Hippocampal formation (tissue), 2 donors: ENCODE data around the gene ATP11A.

ENCODE experiments used
- DNase-seq, 2 donors: peaks; one replicate each; lab custom pipeline; 2025; lab: John Stamatoyannopoulos, UW

Gene ATP11A

DNA sequence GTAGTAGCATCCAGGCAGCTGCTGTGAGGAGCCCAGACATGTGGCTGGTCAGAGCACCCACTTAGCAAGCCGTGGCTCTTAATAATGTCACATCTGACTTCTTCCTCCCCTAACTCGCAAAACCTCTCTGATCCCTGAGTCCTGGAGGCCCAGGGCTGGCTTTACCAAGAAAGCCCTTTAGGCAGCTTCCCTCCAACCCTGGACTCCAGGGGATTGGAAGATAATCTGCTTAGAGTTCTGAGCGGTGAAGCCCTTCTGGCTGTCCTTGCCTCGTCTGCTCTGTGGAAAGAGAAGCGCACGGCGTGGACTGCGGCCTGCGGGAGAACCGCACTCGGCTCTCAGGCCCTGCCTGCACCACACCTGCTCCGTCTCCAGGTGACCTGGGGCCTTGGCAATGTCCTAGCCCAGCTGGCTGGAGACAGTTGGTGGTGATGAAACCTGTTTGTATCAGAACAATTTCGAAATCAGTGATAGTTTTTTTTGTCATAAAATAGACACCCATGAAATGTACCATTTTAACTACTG, 214.7 kb downstream of the ATP11A start:
- no peak for DNase-seq

DNA sequence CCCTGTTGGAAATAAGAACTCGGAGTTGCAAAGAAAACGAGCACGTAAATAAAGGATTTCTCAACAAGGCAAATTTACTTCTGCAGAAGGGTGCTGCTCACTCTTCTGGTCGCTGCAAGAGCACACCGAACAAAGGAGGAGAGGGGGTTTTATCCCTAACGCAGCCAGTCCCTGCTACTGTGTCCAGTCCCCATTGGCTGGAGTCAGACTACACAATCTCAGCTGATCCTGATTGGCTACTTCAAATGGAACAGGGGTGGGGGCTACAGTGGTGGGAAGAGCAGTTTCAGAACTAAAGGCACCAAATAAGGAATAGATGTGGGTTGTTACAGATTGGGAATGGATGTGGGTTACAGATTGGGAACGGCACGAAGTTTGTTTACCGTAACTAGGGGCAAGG, 215.2 kb downstream of the ATP11A start:
- no peak for DNase-seq

DNA sequence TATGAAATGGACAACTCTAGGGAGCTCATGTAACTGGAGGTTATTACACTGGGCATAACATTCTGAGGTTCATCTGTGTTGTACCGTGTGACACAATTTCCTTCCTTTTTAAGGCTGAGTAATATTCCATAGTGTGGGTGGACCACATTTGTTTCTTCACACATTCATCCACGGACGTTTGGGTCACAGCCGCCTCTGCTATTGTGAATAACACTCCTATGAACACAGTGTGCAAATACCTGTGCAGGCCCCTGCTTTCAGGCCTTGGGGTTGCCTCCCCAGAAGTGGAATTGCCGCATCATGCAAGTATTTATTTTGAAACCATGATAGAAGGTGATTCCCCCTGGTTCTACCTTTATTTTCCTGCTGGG, 215.8 kb downstream of the ATP11A start:
- no peak for DNase-seq

DNA sequence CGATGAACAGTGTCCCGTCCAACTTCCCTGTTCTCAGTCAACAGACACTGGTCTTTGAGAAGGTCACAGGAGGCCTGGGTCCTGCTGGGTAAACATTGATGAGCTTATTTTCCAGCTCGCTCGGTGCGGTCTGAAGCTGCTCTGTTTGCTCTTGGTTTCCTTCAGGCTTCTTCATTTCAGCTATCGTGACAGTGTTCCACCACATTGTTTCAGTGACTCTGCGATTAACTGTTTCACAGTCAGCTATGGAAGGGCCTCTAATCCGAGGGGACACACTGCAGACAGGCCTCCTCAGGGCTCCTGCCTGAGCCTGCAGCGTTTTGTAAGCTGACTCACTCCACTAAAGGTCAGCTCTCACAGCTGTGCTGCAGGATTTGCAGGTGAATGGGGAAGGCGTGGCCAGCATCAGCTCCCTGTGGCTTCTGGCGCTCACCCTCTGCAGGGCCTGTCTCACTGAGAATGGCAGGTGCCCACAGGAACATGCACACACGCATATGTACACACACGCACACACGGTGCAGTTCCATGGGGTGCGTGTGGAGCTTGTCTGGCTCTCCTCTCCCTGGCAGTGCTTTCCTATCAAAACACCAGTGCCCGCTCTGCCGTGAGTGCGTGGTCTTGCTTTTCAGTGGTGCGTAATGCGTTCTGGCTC, 216.3 kb downstream of the ATP11A start:
- no peak for DNase-seq

DNA sequence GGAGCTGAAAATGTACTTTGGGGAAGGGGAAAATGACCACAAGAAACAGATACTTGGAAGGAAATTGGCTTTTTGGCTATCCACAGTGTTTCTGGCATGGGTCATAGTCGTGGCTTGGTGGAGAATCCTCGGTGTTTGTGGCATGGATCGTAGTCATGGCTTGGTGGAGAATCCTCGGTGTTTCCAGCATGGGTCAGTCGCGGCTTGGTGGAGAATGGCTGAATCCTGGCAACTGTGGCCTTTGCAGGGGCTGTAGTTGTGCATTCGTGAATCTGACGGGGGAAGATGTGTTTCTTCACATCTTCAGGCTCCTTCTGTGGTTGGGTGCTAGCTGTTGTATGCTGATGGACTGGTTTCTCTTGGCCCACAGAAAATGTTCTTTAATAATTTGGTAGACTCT, 217.4 kb downstream of the ATP11A start:
- DNase-seq = no peak

DNA sequence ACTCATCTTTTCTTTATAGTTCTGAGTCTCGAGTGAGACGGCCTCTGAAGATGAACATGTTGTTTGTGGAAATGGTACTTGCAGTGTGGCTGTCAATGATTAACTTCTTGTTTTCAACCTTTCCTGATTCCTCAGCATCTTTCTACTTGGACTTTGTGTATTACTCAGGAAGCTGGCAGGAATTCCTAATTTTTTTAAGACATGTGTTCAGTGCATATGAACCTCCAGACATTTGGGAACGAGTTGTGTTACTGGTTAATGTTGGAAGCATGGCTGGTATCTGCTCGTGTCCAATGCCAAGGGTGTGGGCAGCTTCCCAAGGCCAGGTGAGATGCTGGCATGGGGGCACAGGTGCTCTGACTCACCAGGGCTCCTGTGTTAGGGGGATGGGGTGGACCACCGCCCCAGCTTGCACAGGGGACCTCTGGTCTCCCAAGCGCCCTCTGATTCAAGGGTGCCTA, 218.1 kb downstream of the ATP11A start:
- DNase-seq = no peak

DNA sequence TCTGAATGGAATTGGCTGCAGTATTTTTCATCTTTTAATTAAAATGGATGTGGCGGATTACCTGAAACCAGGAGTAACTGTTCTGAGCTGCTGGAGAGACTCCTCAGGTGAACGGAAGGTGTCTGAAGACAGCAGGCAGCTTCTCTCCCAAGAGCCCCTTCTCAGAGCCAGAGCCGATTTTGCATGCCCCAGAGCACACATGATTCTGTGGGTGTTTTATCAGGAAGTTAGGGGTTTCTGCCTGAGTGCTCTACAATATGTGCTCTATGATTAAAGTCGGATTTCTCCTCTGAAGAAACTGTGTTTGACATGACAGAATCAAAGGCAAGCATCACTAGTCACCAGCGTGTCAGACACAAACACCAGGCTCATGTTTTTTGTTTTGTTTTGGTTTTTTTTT, 218.5 kb downstream of the ATP11A start:
- DNase-seq = no peak

DNA sequence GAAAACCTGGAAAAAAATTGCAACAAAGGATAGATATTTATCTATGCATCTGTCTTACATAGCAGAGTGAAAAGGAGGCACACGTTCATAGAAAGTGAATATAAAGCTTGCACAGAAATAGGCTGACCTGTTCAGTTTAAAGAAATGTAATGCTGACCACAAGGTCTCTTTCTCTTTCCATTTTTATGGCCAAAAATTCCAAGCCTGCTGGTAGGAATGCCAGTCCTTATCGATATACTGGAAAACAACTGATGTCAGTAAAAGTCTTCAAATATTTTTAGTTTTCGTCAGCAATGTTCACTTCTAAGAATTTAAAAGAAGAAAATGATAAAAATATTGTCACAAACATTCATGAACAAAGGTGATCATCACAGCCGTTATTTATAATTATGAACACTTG, 220.2 kb downstream of the ATP11A start:
- DNase-seq = no peak

DNA sequence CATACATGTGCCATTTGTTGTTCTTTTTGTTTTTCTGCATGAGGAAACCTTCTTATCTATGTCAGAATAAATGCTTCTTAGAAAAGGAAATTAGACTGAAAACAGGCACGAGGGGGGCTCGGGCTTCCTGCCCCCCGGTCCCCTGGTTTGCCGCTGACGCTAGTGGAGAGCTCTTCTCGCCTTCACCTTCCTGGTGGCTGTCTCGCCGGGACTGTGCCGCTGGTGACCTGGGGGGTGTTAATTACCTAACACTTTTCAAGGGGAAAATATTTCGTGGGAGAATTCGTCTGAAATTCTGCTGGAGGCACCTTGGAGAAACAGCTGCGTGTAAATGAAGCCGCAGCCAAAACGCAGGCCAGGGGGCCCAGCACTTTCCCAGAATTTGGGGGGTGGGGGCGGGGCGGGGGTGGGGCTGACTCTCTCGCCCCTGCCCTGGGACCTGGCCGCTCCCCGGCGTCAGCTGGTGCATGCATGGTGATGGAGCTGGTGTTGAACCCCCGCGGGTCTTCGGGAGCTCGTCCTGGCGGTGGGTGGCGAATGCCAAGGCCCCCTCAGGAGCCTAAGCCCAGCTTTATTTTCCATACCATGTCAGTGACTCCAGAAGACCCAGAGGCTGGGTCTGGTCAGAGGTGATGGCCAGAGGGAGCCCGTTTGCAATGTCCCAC, 220.9 kb downstream of the ATP11A start:
- DNase-seq = no peak

DNA sequence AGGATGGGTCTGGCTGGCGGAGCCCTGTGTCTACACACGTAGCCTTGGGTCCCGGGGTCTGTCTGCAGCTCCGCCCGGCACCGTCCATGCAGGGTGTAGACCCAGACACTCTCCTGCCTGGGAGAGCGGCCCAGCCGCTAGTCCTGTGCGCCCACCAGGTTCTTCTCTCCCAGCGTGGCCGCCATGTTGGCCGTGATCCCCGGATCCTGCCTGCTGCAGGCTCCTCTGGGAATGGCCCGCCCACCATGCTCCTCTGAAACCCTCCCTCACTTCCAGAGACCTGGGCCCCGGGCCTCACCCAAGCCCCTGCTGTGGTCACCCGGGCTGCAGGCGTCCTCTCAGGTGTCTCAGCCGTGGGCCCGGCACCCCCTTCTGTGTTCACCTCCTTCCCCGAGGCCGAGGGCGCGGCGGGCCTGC, 221.5 kb downstream of the ATP11A start:
- no peak for DNase-seq

DNA sequence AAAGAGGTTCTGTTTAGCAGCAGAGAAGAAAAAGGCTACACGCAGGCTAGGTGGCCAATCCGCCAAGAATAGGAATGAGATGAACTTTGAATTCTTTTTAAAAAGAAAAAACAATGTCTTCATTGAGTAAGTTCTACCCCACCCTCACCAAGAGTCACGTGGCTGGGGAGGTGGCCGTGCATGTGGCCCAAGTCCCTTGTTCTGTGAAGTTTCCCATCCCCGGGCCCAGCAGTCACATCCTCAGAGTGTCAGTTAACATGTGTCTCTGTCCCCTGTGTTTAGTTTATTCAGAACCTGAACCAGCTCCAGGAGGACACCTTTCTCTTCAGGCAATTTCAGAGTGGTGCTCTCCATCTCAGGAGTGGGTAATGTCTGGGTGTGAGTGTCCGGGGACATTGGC, 222.0 kb downstream of the ATP11A start:
- DNase-seq = no peak

DNA sequence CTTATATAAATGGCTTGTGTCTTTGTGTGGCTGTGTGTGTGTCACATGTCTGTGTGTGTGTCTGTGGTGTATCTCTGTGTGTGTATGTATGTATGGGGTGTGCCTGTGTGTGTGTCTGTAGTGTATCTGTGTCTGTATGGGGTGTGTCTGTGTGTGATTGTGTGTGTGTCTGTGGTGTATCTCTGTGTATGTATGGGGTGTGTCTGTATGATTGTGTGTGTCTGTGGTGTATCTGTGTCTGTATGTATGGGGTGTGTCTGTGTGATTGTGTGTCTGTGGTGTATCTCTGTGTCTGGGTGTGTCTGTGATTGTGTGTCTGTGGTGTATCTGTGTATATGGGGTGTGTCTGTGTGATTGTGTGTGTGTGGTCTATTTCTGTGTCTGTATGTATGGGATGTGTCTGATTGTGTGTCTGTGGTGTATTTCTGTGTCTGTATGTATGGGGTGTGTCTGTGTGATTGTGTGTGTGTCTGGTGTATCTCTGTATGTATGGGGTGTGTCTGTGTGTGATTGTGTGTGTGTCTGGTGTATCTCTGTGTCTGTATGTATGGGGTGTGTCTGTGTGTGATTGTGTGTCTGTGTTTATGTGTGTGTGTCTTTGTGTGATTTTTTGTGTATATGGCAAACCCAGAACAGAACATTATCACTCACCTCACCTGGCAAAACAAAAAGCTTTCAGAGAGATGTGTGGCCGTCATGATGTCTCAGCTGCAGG, 223.0 kb downstream of the ATP11A start:
- DNase-seq = no peak

DNA sequence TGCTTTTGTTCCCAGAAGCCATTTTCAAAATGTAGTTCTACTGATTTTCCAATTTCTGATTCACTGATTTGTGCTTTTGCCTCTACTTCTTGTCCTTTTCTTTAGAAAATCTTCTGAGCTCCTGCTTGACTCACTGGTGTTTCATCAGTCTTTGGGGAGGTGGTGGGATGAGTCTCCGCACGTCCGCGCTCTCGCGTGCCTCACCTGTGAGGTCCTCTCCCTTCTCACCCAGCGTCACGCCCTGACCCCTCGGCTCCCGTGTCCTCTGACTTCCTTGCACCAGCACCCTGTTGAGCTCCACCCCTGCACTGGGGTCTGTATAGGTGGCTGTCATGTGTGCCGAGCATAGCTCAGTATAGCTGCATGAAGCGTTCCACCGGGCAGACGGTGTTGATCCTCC, 226.5 kb downstream of the ATP11A start:
- DNase-seq = no peak

DNA sequence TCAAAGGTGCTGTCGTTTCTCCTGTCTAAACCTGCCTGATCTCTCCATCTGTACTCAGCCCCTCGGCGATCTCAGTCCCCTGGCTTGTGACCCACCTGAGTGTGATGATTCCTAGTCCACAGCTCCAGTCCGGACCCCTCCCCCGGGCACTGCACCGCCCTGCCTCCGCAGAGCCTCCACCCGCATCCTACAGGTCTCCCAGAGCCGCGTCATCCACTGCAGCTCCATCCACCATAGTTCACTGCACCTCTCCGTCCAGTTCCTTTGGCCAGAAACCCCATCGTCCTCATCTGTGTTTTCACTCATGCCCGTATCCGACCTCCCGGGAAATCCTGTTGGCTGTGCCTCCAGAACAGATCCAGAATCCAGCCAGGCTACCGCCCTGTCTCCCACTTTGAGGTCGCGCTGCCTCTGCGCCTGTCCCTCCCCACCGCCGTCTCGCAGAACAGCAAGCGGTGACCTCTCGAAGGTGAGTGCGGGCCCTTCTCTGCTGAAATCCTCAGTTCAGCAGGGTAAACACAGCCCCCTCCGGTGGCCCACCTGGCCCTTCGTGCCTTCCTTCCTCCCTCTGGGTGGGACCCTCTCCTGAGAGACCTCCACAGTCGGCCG, 227.3 kb downstream of the ATP11A start:
- DNase-seq = no peak

DNA sequence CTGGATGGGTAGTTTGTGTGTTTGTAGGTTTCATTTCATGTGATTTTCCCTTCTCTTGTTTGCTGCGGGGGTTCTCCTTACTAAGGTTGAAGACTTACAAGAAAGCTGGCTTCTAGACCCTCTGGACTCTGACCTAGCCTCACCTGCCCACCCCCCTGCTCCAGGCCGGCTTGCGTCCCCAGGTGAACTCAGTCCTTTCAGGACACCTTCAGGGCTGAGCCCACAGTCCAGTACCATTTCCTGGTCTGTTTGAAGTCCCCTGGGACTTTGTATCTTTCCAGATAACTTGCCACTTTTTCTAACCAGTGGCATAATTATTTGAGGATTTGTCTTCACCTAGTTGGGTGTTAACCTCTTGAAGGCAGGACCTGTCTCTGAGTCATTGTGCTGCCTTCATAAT, 227.9 kb downstream of the ATP11A start:
- DNase-seq = no peak

DNA sequence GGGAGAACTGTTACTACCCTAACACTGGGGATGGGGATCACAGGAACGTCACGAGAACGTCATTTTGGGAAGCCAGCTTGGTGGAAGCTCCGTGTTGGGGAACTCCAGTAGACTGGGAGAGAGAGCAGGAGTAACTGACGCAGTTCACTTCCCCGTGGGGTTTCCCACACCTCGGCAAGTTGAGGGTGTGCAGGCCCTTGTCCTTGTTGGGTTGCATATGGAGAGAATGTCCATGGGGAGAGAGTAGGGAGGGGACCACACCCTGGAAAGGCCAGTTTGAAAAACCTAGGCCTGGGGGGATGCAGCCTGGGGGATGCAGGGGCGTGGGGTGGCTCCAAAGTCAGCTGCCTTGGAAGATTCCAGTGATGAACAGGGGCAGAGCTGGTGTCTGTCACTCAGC, 228.4 kb downstream of the ATP11A start:
- DNase-seq = no peak

DNA sequence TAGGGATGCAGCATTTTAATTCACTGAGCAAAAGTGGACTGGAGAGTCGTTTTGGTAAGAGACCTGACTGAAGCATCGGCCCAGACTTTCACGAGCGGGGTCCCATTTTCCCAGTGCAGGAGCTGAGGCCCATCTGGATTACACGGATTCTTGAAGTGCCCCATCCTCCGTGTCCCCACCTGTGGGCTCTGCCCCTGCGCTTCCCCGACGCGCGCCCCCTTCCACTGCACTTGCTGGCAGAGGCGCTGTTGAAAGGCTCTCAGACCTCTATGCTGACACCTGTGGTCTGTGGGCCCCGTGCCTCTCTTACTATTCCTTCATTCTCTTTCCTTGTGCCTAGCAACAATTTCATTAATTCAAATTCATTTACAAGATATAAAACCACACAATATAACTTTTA, 228.9 kb downstream of the ATP11A start:
- no peak for DNase-seq

DNA sequence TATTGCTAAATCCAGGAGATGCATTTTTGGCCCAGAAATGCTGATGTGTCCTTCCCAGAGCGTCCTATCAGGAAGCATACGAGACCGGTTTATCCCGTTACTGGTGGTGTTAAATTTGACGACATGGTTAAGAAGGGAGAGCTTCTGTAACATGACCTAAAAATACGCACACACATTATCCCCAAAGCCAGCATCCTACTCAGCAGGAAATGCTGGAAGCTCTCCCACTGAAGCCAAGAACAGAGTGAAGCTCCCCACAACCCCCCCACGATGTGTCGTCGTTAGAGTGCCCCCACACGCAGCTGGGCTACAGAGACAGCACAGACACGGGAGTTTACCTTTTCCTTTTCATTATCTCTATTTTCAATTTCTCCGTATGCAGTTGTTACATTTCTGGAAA, 234.1 kb downstream of the ATP11A start:
- DNase-seq = no peak

DNA sequence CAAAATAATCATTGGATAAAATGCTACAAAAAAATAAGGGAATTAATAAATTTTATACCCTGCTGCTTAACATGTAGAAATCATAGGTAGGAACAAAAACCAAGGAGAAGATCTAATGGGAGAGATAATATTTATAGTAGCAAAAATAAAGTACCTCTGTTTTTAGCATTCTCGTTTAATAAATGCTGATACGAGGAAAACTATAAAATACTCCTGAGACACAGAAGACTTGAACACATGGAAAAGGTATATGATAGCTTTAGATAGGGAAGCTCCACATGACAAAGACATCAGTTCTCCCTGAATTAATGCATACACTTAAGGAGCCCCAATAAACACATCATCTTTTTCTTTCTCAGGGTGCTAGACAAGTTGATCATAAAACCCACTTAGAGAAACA, 234.5 kb downstream of the ATP11A start:
- no peak for DNase-seq

DNA sequence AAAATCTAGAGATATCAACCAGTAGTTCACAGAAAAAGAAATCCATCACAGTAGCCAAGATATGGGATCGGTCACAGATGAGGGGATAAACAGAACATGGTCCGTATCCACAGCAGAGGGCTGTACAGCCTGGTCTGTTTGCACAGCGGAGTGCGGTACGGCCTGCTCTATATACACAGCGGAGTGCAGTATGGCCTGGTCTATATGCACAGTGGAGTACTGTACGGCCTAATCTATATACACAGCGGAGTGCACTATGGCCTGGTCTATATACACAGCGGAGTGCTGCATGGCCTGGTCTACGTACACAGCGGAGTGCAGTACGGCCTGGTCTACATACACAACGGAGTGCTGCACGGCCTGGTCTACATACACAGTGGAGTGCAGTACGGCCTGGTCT, 236.2 kb downstream of the ATP11A start:
- DNase-seq = no peak

DNA sequence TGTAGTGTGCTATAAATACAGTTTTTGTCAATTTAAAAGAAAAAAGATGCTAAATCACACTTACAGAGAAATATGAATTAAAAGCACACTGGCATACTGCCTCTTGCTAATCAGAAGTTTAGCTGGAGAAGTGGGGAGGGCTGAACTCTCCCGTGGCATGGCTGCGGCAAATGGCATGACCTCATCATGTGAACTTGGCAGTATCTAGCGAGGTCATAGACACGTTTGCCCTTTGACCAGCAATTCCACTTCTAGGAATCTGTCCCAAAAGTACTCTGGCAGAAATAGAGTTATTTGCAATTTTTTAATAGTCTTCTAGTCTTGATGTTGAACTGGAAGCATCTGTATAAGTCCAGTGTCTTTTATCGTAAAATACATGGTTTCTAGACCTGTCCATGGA, 237.2 kb downstream of the ATP11A start:
- DNase-seq = no peak
